NCI-H82 treated with DMSO at 0.1 percent for 48 hours (cell line): ENCODE results near the gene TUBB4A.

Source experiments
- DNase-seq: peaks from one replicate; lab custom pipeline; 2025; ENCODE audit not compliant: unreplicated experiment; lab: John Stamatoyannopoulos, UW

The TUBB4A gene

DNA sequence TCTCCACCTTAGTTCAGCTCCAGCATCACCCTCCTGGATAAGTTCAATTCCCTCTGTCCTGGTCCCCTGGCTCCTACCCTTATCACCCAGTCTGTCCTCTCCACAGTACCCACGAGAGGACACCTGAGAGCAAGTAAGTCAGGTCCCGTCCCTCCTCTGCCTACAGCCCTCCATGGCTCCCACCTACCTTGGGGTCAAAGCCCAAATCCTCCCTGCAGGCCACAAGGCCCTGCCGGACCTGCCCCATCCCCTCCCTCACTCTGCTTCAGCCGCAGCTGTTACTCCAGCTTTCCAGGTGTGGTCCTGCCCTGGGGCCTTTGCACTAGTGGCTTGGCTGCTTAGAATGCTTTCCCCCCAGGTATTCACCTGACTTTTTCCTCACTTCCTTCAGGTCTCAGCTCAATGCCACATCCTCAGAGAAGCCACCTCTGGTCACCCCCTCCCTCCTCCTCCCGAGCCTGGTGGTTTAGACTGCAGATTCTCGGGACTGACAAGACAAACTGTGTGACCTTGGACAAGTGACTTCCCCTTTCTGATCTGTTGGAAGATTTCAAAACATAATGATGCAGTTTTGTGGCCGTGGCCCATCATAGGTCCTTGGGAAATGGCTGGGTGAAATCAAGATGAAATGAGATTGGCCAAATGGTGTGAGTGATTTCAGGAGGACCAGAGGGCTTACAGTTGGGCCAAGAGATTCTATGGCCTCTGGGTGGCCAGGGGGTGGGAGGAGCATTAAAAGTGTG is 3.6 kb downstream of the TUBB4A start:
- DNase-seq = no peak

GRCh38 chr19:6495947-6496346 is 6.2 kb downstream of the TUBB4A start:
- DNase-seq = no peak

GRCh38 chr19:6494438-6495036 is 7.6 kb downstream of the TUBB4A start:
- no peak for DNase-seq

GRCh38 chr19:6491802-6492592 is 10.1 kb downstream of the TUBB4A start:
- DNase-seq = no peak

DNA sequence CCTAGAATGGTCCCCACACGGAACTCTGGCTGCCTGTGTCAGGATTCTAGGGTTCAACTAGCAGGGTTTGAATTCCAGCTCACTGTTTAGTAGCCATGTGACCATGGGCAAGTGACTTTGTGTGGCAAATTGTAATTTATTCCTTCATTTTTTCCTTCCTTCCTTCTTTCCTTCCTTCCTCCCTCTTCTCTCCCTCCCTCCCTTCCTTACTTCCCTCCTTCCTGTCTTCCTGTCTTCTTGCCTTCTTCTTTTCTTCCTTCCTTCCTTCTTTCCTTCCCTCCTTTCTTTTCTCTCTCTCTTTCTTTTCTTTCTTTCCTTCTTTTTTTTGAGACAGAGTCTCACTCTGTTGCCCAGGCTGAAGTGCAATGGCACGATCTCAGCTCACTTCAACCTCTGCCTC is 12.0 kb downstream of the TUBB4A start:
- no peak for DNase-seq

- no peak for DNase-seq
These were observed 12.6 kb downstream of the TUBB4A start for GRCh38 chr19:6489278-6490061.

DNA sequence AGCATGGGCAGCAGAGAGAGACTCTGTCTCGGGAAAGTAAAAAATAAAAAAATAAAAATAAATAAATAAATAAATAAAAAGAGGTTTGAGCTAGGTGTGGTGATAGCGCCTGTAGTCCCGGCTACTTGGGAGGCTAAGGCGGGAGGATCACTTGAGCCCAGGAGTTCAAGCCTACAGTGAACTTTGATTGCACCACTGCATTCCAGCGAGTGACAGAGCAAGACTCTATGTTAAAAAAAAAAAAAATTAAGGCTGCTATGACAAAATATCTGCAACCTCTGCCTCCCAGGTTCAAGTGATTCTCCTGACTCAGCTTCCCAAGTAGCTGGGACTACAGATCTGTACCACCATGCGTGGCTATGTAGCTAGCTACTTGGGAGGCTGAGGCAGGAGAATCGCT is 17.3 kb downstream of the TUBB4A start:
- no peak for DNase-seq

- no peak for DNase-seq
These were observed 17.9 kb downstream of the TUBB4A start for GRCh38 chr19:6484230-6484629.

- DNase-seq = no peak
These were observed 18.9 kb downstream of the TUBB4A start for GRCh38 chr19:6483235-6483634.

GRCh38 chr19:6482343-6482686 is 19.8 kb downstream of the TUBB4A start:
- no peak for DNase-seq

- DNase-seq = no peak
These were observed 20.4 kb downstream of the TUBB4A start, which contains the start of gene DENND1C for GRCh38 chr19:6481541-6482342. Gene DENND1C, minus strand, starts transcription at chr19:6481787. Its CDS starts 92 bp downstream, at chr19:6481695.

DNA sequence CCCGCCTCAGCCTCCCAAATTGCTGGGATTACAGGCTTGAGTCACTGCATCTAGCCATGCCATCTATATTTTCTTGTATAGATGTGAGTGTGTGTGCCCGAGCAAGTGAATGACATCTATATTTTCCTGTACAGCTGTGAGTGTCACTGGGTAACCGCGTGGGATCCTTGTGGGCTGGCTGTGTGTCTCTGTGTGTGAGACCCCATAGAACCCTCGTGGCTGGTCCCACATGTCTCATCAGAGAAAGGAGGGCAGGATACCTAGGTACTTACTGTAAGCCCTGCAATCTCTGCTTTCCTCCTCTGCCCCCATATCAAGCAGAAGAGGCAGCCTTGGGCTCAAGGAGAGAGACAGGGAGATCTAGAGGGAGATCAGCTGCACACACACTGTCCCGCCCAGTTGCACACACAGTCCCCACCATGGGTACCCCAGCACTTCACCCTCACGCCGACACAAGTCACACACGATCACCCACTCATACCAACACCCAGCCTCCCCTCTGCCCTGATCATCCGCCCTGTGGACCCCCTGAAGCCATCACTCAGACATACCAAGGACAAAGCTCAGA is 21.2 kb downstream of the TUBB4A start:
- DNase-seq = no peak

DNA sequence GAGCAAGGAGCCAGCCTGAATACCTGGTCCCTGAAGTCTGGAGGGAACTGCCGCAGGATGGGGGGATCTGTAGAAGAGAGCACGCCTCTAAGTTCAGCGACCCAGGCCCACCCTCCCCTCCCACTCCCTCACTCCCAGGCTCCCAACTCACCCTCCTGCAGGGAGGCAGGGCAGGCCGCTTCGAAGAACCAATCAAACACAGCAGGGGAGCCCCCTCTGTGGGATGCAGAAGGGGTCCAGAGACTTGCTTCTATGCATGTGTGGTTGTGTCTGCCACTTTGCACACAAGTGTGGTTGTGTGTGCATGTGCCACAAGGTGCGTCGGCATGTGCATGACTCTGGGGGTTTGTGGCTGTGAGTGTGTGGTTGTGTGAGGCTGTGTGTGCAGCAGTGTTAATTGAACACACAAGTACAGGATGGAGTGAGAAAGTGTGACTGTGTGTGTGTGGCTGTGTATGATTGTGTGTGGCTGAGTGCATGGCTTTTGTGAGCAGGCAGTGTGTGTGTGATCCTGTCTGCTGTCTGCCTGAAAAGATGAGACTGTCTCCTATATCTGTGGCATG is 22.2 kb downstream of the TUBB4A start:
- DNase-seq = no peak

GRCh38 chr19:6478815-6479214 is 23.3 kb downstream of the TUBB4A start:
- no peak for DNase-seq

DNA sequence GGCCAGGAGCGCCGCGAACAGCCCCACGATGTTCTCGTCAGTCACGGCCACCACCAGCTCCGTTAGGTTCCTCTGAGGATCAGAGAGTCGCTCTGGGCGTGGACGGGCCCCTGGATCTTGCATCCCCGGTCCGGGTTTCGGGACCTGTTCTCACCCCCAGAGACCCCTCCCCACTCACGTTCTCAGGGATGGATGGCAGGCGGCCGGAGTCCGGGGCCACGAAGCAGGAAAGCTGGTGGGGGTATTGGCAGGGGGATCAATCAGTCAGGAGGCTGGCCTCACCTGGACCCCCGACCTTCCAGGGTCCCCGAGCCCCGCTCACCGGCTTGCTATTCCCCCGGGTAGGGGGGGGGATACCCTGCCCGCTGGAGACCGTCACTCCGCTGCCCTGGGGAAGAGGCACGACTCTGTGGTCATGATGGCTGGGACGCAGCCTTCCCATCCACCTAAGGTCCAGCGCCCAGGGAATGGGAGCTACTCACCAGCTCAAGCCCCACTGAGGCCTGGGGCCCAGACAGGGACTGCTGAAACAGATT is 25.1 kb downstream of the TUBB4A start:
- no peak for DNase-seq

- DNase-seq = peak; percentile 57
These were observed 25.8 kb downstream of the TUBB4A start for GRCh38 chr19:6476155-6476895.

DNA sequence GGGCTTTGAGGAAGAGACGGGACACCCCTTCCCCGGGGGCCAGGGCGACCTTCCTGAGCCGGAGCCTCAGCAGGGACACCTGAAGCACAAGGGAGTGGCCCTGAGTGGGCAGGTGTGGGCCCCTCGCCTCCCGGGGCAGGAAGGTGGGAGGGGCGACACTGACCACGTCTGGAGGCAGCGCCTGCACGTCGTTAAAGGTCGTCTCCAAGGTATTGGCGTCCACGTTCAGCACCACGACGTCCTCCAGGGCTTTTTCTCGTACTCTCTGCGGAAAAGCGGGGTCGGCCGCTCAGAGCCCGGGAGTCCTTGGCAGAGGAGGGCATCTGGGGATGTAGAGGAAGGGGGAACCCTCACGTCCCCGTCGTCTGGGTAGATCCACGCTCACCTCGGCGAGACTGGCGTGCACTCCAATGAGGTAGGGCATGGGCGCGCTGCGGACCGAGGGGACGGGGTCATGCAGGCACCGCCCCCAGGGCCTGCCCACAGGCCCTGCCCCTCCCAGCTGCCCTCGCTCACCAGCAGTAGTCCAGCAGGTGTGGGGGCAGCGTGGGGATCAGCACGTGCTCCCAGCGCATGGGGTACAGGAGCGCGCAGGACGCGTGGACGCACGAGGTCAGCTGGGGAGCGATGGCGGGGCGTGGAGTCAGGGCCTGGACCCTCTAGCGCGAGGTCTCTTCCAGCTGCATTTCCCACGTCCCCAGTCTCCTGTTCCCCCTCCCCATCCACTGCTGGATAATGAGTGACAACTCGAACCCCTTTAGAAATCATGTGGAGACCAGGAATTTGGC is 26.6 kb downstream of the TUBB4A start:
- no peak for DNase-seq

- no peak for DNase-seq
These were observed 28.5 kb downstream of the TUBB4A start for GRCh38 chr19:6473647-6474046.
